Endothelial cell of umbilical vein (primary cell): ENCODE results near the gene GAS7.

Source experiments
- EZH2 ChIP-seq: IDR thresholded peaks from 2 replicates; pipeline ENCODE4 v1.6.1; 2012; ENCODE audit warnings: borderline replicate concordance, low read depth, mild to moderate bottlenecking, moderate library complexity, low read length, inconsistent platforms; ENCODE audit not compliant: severe bottlenecking
- POLR2A ChIP-seq: IDR thresholded peaks from 2 replicates; pipeline ENCODE4 v1.6.1; 2012; ENCODE audit warnings: low read depth, mild to moderate bottlenecking, control low read depth, low read length
- TF ChIP-seq, protein P1 (sequence below), 2 donors: IDR thresholded peaks; 1 replicate in 1 of 2; 2 replicates in 1 of 2; pipeline ENCODE4 v1.5.1; 2011; ENCODE audit warnings: low read length in 2 of 2, mild to moderate bottlenecking in 2 of 2, moderate library complexity in 2 of 2, control low read depth in 1 of 2, inconsistent platforms in 1 of 2, low read depth in 1 of 2; ENCODE audit not compliant: insufficient read depth in 1 of 2; ENCODE audit errors: extremely low read depth in 1 of 2

- TF ChIP-seq, protein P1, sequence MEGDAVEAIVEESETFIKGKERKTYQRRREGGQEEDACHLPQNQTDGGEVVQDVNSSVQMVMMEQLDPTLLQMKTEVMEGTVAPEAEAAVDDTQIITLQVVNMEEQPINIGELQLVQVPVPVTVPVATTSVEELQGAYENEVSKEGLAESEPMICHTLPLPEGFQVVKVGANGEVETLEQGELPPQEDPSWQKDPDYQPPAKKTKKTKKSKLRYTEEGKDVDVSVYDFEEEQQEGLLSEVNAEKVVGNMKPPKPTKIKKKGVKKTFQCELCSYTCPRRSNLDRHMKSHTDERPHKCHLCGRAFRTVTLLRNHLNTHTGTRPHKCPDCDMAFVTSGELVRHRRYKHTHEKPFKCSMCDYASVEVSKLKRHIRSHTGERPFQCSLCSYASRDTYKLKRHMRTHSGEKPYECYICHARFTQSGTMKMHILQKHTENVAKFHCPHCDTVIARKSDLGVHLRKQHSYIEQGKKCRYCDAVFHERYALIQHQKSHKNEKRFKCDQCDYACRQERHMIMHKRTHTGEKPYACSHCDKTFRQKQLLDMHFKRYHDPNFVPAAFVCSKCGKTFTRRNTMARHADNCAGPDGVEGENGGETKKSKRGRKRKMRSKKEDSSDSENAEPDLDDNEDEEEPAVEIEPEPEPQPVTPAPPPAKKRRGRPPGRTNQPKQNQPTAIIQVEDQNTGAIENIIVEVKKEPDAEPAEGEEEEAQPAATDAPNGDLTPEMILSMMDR (IDR thresholded peaks at IDR 0.05; ENCODE audit: extremely low read depth in 1 of 2, insufficient read depth in 1 of 2, low read depth in 1 of 2, low read length in 2 of 2) = no peak
- TF ChIP-seq EZH2 (no peak), POLR2A (no peak)
Observed at GRCh38 chr17:10139577-10139976, 58.8 kb downstream of the GAS7 start.
